NCI-H146 (cell line): Measurements from ENCODE around the gene FARS2.

Experiments
- DNase-seq: peaks from one replicate; lab custom pipeline; 2025; lab: John Stamatoyannopoulos, UW

The FARS2 gene

GRCh38 chr6:5809450-5809849 lies 548.1 kb downstream of the FARS2 start:
- no peak for DNase-seq

DNA sequence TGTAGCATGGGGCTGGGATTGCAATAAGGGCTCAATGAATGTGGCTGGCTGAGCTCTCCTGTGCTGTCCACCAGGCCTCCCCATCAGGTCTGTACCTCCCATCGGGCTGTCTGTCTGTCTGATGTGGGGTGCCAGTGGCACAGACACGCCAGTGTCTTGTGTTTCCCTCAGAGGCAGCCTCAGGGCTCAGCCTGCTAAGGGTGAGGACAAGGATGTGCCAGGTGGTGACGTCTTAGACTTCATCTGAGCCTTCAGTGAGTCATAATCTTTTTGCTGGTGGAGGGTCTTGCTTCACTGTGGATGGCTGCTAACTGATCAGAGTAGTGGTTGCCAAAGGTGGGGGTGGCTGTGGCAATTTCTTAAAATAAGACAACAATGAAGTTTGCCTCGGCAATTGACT lies 550.7 kb downstream of the FARS2 start:
- DNase-seq: no peak

DNA sequence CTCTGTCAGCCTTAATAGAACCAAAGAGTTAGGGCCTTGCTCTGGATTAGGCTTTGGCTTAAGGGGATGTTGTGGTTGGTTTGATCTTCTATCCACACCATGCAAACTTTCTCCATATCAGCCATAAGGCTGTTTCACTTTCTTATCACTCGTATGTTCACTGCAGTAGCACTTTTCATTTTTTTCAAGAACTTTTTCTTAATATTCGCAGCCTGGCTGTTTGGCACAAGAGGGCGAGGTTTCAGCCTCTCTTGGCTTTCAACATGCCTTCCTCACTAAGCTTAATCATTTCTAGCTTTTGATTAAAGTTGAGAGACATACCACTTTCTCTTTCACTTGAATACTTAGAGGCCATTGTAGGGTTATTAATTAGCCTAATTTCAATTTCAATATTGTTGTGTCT lies 552.3 kb downstream of the FARS2 start:
- no peak for DNase-seq

- DNase-seq: no peak
These were observed 552.8 kb downstream of the FARS2 start for GRCh38 chr6:5814116-5814515.

- no peak for DNase-seq
These were observed 553.6 kb downstream of the FARS2 start for GRCh38 chr6:5814901-5815300.

- no peak for DNase-seq
These were observed 556.6 kb downstream of the FARS2 start for GRCh38 chr6:5817869-5818268.

GRCh38 chr6:5818959-5819358 lies 557.6 kb downstream of the FARS2 start:
- DNase-seq: no peak
